Suprapubic skin (tissue), 4 donors: Measurements from ENCODE around the gene ELOVL3. TPM values are rescaled to one million over a fixed set of nuclear protein-coding genes. Genes with fewer than 3 reads are reported as not detected.

ENCODE experiments used
- DNase-seq, 2 donors: peaks; one replicate each; pipeline ENCODE4 v3.0.0-alpha.2; 2019; ENCODE audit warnings: low spot score in 2 of 2
- H3K27ac ChIP-seq: fragments of 200-600 bp; sonication (generic); one replicate; pipeline ENCODE4 v1.5.1; 2019
- H3K27me3 ChIP-seq: fragments of 200-600 bp; sonication (generic); one replicate; pipeline ENCODE4 v1.5.1; 2019
- H3K36me3 ChIP-seq: fragments of 200-600 bp; sonication (generic); one replicate; pipeline ENCODE4 v1.5.1; 2019
- H3K4me1 ChIP-seq: fragments of 200-600 bp; sonication (generic); one replicate; pipeline ENCODE4 v1.5.1; 2019
- H3K4me3 ChIP-seq: fragments of 200-600 bp; sonication (generic); one replicate; pipeline ENCODE4 v1.5.1; 2019; ENCODE audit warnings: mild to moderate bottlenecking
- H3K9me3 ChIP-seq: fragments of 200-600 bp; sonication (generic); one replicate; pipeline ENCODE4 v1.5.1; 2019
- CTCF ChIP-seq, 2 donors: fragments of 200-600 bp in 1 of 2; fragments of 450-650 bp in 1 of 2; sonication (generic) in 1 of 2; IDR thresholded peaks; one replicate each; pipeline ENCODE4 v1.5.1; 2016 to 2019; ENCODE audit warnings: antibody characterized with exemption in 2 of 2, mild to moderate bottlenecking in 1 of 2, moderate library complexity in 1 of 2
- EP300 ChIP-seq: sonication (generic); formaldehyde crosslinking; IDR thresholded peaks from one replicate; pipeline ENCODE4 v1.6.1; 2017; ENCODE audit warnings: antibody characterized with exemption
- POLR2A ChIP-seq, 2 donors: fragments of 450-650 bp; IDR thresholded peaks; one replicate each; pipeline ENCODE4 v1.6.1; 2017; ENCODE audit warnings: antibody characterized with exemption in 2 of 2, mild to moderate bottlenecking in 2 of 2, moderate library complexity in 2 of 2
- POLR2AphosphoS5 ChIP-seq, 3 donors: sonication (generic); formaldehyde crosslinking; IDR thresholded peaks; one replicate each; pipeline ENCODE4 v1.6.1; 2017; ENCODE audit warnings: antibody characterized with exemption in 3 of 3
- WGBS: methylation state at CpG from one replicate; pipeline ENCODE4 v1.1.5; 2018; 5-methylcytosine and 5-hydroxymethylcytosine counted together
- total RNA-seq, 4 donors: library from RNA; depleted of rRNA; stranded (reverse); fragments of >200 nt; gene quantifications; one replicate each; pipeline ENCODE4 v1.1.0, GENCODE V29; 2016

ELOVL3 gene
- total RNA-seq, 4 donors from 2014 or later: 16.9 to 84.1 (median 56.5) TPM

GRCh38 chr10:102262744-102263370 is 36.8 kb downstream of the ELOVL3 start:
- Histone ChIP-seq H3K27ac (no peak overlapping the region), H3K36me3 (peaks cover 18% of the 10 kb centered on the region), H3K4me1 (peaks cover 4% of the 10 kb centered on the region), H3K4me3 (no peak overlapping the region), H3K27me3 (no peaks in the 10 kb centered on the region), H3K9me3 (no peaks in the 10 kb centered on the region)
- no peak for DNase-seq
- 78% methylated on average over 4 of the region's 4 CpGs for WGBS
- no peak for TF ChIP-seq CTCF (IDR thresholded peaks at IDR 0.05)
- TF ChIP-seq POLR2AphosphoS5 (IDR thresholded peaks at IDR 0.05): no peak
- TF ChIP-seq EP300: no peak
- TF ChIP-seq POLR2A (IDR thresholded peaks at IDR 0.05): no peak

GRCh38 chr10:102264371-102264770 is 38.3 kb downstream of the ELOVL3 start:
- no peak overlapping the region for H3K27ac ChIP-seq
- no peak overlapping the region for H3K4me3 ChIP-seq
- H3K27me3 ChIP-seq: no peaks in the 10 kb centered on the region
- peaks cover 19% of the 10 kb centered on the region for H3K4me1 ChIP-seq
- DNase-seq: no peak
- 86% methylated on average over 4 of the region's 4 CpGs for WGBS
- no peaks in the 10 kb centered on the region for H3K9me3 ChIP-seq
- no peak for TF ChIP-seq POLR2A (IDR thresholded peaks at IDR 0.05)
- no peak for TF ChIP-seq POLR2AphosphoS5 (IDR thresholded peaks at IDR 0.05)
- peaks cover 18% of the 10 kb centered on the region for H3K36me3 ChIP-seq

- H3K36me3 ChIP-seq: peaks cover 3% of the 10 kb centered on the region
- WGBS: 98% methylated on average over 3 of the region's 3 CpGs
- no peak for DNase-seq
- no peak overlapping the region for H3K4me3 ChIP-seq
- peaks cover 20% of the 10 kb centered on the region for H3K4me1 ChIP-seq
- no peak overlapping the region for H3K27ac ChIP-seq
- TF ChIP-seq EP300 (no peak), CTCF (IDR thresholded peaks at IDR 0.05) (no peak), POLR2AphosphoS5 (IDR thresholded peaks at IDR 0.05) (no peak), POLR2A (IDR thresholded peaks at IDR 0.05) (no peak)
- no peaks in the 10 kb centered on the region for H3K27me3 ChIP-seq
- H3K9me3 ChIP-seq: no peaks in the 10 kb centered on the region
Measured at GRCh38 chr10:102266670-102267069, 40.6 kb downstream of the ELOVL3 start.

GRCh38 chr10:102267748-102268147 is 41.6 kb downstream of the ELOVL3 start:
- no peak for TF ChIP-seq EP300
- no peak for TF ChIP-seq POLR2A (IDR thresholded peaks at IDR 0.05)
- DNase-seq: no peak
- Histone ChIP-seq H3K9me3 (no peaks in the 10 kb centered on the region), H3K36me3 (peaks cover 3% of the 10 kb centered on the region), H3K4me3 (no peak overlapping the region), H3K27ac (no peak overlapping the region), H3K27me3 (no peaks in the 10 kb centered on the region), H3K4me1 (peaks cover 20% of the 10 kb centered on the region)

- no peak for DNase-seq
- Histone ChIP-seq H3K4me1 (peaks cover 20% of the 10 kb centered on the region), H3K27me3 (no peaks in the 10 kb centered on the region), H3K27ac (no peak overlapping the region), H3K4me3 (no peak overlapping the region), H3K36me3 (peaks cover 3% of the 10 kb centered on the region), H3K9me3 (no peaks in the 10 kb centered on the region)
- no peak for TF ChIP-seq POLR2A (IDR thresholded peaks at IDR 0.05)
- no peak for TF ChIP-seq CTCF (IDR thresholded peaks at IDR 0.05)
- TF ChIP-seq EP300: no peak
- no peak for TF ChIP-seq POLR2AphosphoS5 (IDR thresholded peaks at IDR 0.05)
Measured at GRCh38 chr10:102268375-102268888, 42.3 kb downstream of the ELOVL3 start.

- DNase-seq: no peak
- no peak for TF ChIP-seq EP300
- H3K27ac ChIP-seq: no peak overlapping the region
Measured at GRCh38 chr10:102269017-102269416, 42.9 kb downstream of the ELOVL3 start.

GRCh38 chr10:102274062-102274461 is 48.0 kb downstream of the ELOVL3 start:
- peaks cover 4% of the 10 kb centered on the region for H3K4me1 ChIP-seq
- H3K9me3 ChIP-seq: no peaks in the 10 kb centered on the region
- 63% methylated on average over 1 of the region's 1 CpG for WGBS
- H3K27me3 ChIP-seq: no peaks in the 10 kb centered on the region
- H3K27ac ChIP-seq: no peak overlapping the region
- DNase-seq: no peak
- H3K4me3 ChIP-seq: no peak overlapping the region
- H3K36me3 ChIP-seq: peaks cover 9% of the 10 kb centered on the region
- TF ChIP-seq EP300 (no peak), POLR2AphosphoS5 (IDR thresholded peaks at IDR 0.05) (no peak), POLR2A (IDR thresholded peaks at IDR 0.05) (no peak), CTCF (IDR thresholded peaks at IDR 0.05) (no peak)

More at GRCh38 chr10:102269017-102269416, 42.9 kb downstream of the ELOVL3 start:
- 42% methylated on average over 3 of the region's 3 CpGs for WGBS
- Histone ChIP-seq H3K9me3 (no peaks in the 10 kb centered on the region), H3K27me3 (no peaks in the 10 kb centered on the region), H3K36me3 (peaks cover 3% of the 10 kb centered on the region), H3K4me3 (no peak overlapping the region), H3K4me1 (peaks cover 20% of the 10 kb centered on the region)
